Bronchial epithelial cell (primary cell): ENCODE measurements around the gene THAP3. TPM values are rescaled to one million over a fixed set of nuclear protein-coding genes. Genes with fewer than 3 reads are reported as not detected.
"Not testable (repeated sequence)": the region's sequence is repeated elsewhere in the genome, so short reads cannot be mapped to it uniquely, and the experiment has no call there.

Experiments
- DNase-seq: peaks from one replicate; pipeline ENCODE4 v3.0.0-alpha.2; 2010; ENCODE audit warnings: low read depth
- FAIRE-seq: peaks from 2 replicates; lab custom pipeline; 2011; peaks lifted over from hg19 to GRCh38; lab: Jason Lieb, UNC
- H3K27me3 ChIP-seq: 2 replicates; pipeline ENCODE4 v1.5.1; 2011; ENCODE audit warnings: low read length; ENCODE audit not compliant: control insufficient read depth, insufficient read depth
- H3K36me3 ChIP-seq: 2 replicates; pipeline ENCODE4 v1.5.1; 2011; ENCODE audit warnings: low read length; ENCODE audit not compliant: control insufficient read depth, insufficient read depth
- H3K4me3 ChIP-seq: 2 replicates; pipeline ENCODE4 v1.5.1; 2011; ENCODE audit warnings: mild to moderate bottlenecking, low read depth, low read length, control low read depth
- total RNA-seq: library from RNA; depleted of rRNA; stranded (reverse); fragments of >200 nt; gene quantifications from 2 replicates; pipeline ENCODE4 v1.2.1, GENCODE V29; 2014
- TF ChIP-seq, protein P1 (sequence below): IDR thresholded peaks from 2 replicates; pipeline ENCODE4 v1.5.1; 2011; ENCODE audit warnings: mild to moderate bottlenecking, moderate library complexity, low read length, control low read depth, inconsistent platforms; ENCODE audit not compliant: insufficient read depth, severe bottlenecking

THAP3 gene
- total RNA-seq, 1 donor from 2014 or later = 24.0 TPM

DNA sequence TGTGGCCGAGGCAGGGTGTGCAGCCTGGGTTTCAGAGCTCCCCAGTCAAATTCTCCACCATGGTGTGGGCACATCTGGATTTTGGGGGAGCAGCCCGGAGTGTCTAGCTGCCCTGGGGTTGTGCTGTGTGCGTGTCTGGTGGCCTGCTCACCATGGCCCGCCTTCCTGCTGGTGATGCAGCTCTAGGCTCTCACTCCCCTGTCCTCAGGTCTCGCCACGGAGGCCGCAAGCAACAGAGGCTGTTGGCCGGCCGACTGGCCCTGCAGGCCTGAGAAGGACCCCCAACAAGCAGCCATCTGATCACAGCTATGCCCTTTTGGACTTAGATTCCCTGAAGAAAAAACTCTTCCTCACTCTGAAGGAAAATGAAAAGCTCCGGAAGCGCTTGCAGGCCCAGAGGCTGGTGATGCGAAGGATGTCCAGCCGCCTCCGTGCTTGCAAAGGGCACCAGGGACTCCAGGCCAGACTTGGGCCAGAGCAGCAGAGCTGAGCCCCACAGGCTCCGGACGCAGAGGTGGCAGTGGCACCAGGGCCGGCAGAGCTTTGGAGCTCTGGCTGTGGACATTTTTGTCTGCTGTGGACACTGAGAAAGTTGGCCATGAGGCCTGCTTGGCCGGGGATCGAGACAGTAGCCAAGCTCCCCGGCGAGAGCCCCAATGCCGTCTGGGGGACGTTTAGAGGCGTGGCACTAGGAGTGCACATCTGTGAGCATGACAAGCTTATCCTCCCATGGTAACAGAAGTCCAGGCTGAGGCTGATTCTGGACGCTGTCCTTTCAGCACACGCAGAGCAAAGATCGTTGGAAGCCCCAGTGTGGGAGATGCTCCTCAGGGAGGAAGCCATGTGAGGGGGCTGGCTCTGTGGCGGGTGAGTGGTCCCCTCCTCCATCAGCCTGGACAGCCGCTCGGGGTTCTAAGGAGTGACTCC, 8.2 kb downstream of the THAP3 start:
- Histone ChIP-seq H3K36me3 (peaks cover 33% of the 10 kb centered on the region), H3K27me3 (no peaks in the 10 kb centered on the region), H3K4me3 (no peak overlapping the region)
- DNase-seq (no peak), FAIRE-seq (no peak)
- TF ChIP-seq, protein P1, sequence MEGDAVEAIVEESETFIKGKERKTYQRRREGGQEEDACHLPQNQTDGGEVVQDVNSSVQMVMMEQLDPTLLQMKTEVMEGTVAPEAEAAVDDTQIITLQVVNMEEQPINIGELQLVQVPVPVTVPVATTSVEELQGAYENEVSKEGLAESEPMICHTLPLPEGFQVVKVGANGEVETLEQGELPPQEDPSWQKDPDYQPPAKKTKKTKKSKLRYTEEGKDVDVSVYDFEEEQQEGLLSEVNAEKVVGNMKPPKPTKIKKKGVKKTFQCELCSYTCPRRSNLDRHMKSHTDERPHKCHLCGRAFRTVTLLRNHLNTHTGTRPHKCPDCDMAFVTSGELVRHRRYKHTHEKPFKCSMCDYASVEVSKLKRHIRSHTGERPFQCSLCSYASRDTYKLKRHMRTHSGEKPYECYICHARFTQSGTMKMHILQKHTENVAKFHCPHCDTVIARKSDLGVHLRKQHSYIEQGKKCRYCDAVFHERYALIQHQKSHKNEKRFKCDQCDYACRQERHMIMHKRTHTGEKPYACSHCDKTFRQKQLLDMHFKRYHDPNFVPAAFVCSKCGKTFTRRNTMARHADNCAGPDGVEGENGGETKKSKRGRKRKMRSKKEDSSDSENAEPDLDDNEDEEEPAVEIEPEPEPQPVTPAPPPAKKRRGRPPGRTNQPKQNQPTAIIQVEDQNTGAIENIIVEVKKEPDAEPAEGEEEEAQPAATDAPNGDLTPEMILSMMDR = no peak

DNA sequence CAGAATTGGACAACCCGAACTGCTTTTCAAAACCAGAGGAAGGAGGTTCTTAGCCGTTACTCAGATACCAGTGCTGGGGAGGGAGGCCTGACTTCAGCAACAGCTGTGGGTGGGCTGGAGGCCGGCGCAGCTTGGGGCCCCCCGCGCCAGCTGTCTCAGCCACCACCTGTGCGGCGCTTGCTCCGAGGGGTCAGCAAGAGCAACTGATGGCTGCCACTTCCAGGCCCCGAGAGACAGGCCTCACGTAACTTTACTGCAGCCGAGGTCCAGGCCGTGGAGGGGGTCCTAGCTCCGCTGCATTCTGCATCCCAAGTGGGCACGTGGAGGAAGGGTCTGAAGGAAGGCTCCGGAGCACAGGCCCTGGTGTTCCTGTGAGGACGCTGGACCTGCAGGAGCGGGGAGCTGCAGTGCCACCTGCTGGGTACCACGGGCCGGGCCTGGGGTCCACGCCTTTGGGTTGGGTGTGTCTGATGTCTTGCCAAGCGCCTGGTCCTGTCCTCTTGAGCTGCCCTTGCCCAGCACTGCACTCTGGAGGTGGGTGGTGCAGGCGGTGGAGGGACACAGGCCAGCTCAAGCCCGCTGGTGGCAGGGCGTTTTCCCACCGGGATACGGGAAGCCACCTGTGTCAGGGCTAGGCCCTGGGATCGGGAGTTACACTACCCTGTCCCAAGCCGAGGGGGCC, 9.8 kb downstream of the THAP3 start:
- TF ChIP-seq, protein P1 = peak; percentile 90
- FAIRE-seq (no peak), DNase-seq (peak; percentile 29)
- H3K36me3 ChIP-seq = peaks cover 25% of the 10 kb centered on the region
- no peak overlapping the region for H3K4me3 ChIP-seq
- H3K27me3 ChIP-seq = no peaks in the 10 kb centered on the region

DNA sequence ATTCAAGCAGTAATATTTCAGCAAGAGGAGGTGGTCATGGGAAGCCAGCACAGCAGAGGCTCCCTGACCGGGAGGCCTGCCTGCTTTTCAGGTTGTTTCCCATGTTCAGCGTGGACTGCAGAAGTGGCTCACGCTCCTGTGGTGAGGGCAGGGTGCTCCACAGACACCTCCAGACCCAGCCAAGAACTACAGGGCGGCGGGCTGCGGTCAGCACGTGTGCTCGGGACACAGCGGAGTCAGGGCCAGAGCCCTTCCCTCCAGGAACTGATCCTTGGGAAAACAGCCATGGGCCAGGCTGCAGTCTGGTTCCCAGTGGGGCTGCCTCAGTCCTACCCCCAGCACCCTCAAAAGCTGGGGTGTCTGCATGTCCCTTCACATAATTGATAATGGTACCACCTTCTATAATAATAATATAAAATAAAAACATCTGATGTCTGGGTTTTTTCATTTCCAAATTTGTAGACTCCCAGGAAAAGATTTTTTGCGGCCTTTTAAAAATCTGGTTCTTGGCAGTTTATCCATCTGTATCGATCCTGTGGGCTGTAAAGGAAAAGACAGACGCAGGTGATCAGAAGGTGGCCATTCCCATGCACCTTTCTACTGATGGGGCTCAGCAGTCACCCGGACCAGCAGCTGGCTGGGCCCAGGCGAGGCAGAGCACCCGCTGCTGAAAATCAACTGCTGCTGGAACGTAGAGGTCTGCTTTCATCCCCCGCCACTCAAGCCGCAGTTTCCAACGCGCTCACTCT, 10.7 kb downstream of the THAP3 start:
- peaks cover 30% of the 10 kb centered on the region for H3K36me3 ChIP-seq
- TF ChIP-seq, protein P1 = no peak
- no peak overlapping the region for H3K4me3 ChIP-seq
- H3K27me3 ChIP-seq = no peaks in the 10 kb centered on the region
- no peak for DNase-seq
- no peak for FAIRE-seq

DNA sequence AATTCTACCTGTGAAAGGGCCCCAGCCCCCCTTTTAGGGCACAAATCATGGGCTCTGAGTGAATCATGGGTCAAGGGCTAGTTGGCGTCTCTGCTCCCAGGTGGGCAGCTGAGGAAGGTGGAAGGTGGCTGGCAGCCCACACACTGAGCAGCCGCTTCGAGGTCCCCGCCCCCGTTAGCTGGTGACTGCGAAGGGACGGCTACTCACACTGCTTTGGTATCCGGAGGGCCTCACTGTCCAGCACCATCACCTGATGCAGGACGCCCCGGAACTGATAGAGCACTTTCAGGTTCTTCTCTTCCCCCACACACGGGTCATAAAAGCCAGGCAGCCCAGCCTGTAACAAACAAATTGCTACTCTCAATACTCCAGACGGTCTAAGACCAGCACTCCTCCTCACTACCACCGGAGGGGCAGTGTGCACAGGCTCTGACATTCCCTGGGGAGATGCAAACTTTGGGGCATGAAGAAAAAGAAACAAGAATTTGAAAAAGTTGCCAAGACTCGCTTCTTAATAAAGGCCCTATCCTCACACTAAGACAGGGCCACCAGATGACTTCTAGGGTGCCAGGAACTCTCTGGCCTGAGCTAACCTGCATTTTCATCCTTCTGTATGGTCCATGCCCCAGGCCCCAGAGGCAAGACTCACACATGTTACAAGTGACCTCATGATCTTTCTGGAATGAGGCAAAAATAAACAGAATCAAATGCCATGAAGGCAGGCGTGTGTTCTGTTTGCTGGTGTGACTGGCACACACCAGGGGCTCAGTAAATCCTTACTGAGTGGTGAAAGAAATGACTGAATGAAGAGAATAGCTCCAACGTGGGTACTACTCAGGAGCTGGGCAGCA, 11.5 kb downstream of the THAP3 start:
- DNase-seq (no peak), FAIRE-seq (peak; percentile 28)
- H3K27me3 ChIP-seq = no peaks in the 10 kb centered on the region
- TF ChIP-seq, protein P1 = no peak
- H3K4me3 ChIP-seq = no peak overlapping the region
- H3K36me3 ChIP-seq = peaks cover 31% of the 10 kb centered on the region

DNA sequence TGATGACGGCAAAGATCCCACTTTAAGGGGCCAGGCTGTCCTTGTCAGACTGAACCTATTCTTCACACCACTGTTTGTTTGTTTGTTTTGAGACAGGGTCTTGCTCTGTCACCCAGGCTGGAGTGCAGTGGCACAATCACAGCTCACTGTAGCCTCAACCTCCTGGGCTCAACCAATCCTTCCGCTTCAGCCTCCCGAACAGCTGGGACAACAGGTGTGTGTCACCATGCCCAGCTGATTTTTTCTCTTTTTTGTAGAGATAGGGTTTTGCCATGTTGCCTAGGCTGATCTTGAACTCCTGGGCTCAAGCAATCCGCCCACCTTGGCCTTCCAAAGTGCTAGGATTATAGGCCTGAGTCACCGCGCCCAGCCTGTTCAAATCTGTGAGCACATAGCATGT, 12.1 kb downstream of the THAP3 start:
- peaks cover 33% of the 10 kb centered on the region for H3K36me3 ChIP-seq
- not testable (repeated sequence) for H3K4me3 ChIP-seq, DNase-seq, H3K27me3 ChIP-seq, FAIRE-seq
